SIG-M5 (cell line): Measurements from ENCODE around the gene ELK4.
A peak's percentile ranks its signal among the peaks of the same experiment; 100 is the strongest.

Experiments
- DNase-seq: peaks from one replicate; lab custom pipeline; 2025; lab: John Stamatoyannopoulos, UW

The ELK4 gene

GRCh38 chr1:205631768-205632668, at the start of gene ELK4:
Gene ELK4, minus strand, starts transcription at chr1:205632011. Its CDS starts 8,129 bp downstream, at chr1:205623882.
- DNase-seq: peak; percentile 85

- DNase-seq: no peak
Observed at GRCh38 chr1:205681364-205681763, 49.6 kb upstream of the ELK4 start.

GRCh38 chr1:205680073-205680851, 48.5 kb upstream of the ELK4 start, which contains the start of gene SLC45A3:
Gene SLC45A3, minus strand, starts transcription at chr1:205680509. Its CDS starts 15,853 bp downstream, at chr1:205664656.
- DNase-seq: no peak

GRCh38 chr1:205678286-205679111, 46.7 kb upstream of the ELK4 start:
- DNase-seq: no peak

GRCh38 chr1:205677167-205677566, 45.4 kb upstream of the ELK4 start:
- no peak for DNase-seq

DNA sequence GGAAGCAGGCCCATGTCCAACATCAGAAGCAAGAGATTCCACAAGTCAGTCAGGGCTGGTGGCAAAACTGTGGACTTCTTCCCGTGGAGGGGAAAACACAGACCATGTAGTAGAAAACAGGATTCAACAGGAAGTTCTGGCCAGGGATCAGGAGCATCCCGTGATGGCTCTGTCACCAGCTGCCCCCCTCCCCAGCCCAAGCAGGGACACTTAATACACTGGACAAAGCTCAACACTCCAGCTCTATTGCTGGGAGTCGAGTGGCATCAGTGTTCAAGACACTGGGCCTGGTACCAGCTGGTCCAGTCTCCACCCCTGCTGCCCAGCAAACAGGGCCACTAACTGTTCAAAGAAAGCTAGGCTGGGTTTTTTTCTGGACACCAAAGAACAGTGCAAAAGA, 44.8 kb upstream of the ELK4 start:
- DNase-seq: no peak

DNA sequence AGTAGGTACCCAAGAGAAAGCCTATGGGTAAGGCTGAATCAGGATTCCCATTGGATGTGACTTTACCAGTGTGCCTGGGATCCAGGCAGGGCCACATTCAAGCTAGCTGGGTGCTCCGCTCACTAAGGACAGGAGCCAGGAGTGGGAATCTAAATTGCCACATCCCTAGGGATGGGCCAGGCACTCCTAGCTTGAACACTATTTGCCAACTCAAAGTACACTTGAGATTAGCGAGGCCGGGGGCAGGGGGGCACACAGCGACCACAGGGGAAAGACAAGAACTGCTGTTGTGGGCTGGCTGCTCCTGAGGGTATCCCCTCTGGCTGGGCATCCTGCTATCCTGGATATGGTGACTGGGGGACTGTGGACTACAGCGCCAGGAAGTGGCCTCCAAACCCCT, 44.2 kb upstream of the ELK4 start:
- DNase-seq: no peak

DNA sequence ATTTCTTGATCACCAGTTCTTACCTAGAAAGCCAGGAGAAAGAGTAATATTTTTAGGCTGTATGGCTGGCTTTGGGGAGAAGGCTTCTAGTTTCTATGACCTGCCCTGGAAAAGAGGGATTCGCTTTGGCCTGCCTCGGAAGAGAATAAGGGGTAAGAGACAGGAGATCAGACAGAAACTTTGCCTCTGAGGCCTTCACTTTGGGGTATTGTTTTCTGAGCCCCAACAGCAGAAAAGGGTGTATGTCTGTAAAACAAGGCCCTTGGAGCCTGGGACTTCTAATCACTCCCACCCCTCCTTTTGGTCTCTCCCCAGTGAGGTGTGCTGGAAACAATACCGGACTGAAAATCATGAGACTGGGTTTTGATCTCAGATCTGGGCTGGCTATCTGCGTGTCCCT, 43.4 kb upstream of the ELK4 start:
- no peak for DNase-seq

- no peak for DNase-seq
Observed at GRCh38 chr1:205672970-205673369, 41.2 kb upstream of the ELK4 start.

DNA sequence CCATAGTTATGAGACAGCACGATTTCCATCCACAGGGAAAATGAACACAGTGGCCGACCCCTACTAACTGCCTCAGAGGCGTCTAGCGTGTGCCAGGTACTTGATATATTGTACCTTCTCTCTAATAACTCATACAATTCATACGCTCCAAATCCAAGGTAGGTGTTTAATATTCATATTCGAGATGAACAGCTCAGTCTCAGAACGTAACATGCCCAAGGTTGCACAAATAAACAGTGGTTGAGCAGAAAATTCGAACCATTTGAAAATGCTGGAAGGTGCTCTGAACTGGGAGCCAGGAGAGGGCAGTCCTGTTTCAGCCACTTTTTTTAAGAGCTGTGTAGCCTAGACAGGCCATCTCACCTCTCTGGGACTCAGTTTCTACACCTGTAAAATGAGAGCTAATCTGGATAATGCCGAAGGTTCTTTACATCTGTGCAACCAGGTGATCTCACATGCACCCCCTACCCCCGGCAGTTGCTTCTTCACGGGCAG, 40.6 kb upstream of the ELK4 start:
- DNase-seq: no peak

DNA sequence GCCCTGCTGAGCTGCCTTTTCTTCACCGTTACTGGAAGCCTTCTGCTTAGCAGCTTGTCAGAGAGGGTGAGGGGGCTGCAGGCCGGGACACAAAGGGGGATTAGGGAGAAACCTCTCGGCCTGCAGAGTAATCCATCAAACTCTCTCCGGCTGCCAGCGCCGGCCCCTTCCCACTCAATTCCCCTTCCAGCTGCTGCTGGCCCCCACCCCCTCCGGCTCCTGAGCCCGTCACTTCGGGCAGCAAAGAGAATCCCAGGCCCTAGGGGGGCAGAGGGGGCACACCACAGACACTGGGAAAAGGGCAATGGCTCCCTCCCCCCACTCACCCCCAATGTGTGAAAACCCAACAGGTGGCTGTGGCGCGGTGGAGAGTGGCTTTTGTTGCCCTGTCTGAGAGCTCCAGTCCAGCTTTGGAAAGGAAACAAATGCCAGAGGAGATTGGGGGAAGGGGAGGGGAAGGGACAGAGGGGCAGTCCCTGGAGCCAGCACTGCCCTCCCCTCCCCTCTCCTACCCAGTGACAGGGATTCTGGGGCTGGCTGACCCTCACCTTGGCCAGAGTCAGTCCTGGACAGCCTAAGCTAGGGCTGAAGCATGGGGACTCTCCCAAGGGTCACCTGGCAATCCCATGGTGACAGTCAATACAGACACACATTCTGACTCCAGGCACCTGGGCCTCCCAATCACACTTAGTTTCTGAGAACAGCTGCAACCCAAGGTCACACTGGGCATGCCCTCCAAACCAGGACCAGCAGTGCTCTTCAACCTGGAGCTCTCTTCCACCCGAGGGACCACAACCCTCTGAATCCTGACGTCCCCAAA, 39.0 kb upstream of the ELK4 start:
- no peak for DNase-seq

DNA sequence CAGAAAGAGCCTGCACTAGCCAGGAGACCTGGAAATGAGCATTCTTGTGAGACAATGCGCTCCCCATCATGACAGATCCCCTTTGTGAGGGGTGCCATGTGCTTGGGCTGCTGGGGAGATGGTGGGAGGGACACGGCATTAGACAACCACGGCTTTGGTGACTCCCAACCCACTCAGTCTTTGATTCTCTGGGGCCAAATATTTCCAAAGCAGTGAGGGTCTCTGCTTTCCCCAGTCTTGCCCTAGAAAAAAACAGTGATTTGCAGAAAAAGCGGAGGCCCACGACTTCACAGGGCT, 38.3 kb upstream of the ELK4 start:
- DNase-seq: no peak

- DNase-seq: no peak
Observed at GRCh38 chr1:205669341-205670149, 37.7 kb upstream of the ELK4 start.

DNA sequence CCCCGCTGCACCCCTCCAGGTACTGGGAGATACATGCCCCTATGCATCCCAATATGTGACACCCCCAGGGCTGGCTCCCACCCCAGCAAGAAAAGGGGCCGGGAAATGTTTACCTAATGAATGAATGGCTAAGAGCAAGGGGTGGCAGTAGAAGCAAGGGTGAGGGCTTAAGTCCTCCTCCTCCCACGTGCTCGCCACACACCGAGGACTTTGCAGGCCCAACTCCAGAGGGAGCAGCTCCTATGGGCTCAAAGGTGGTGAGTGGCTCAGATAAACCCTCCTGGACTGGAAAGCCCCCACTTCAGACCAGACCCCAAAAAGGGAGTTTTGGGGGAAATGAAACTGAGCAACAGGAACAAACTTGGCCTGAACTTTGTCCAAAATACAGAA, 37.1 kb upstream of the ELK4 start:
- DNase-seq: no peak

DNA sequence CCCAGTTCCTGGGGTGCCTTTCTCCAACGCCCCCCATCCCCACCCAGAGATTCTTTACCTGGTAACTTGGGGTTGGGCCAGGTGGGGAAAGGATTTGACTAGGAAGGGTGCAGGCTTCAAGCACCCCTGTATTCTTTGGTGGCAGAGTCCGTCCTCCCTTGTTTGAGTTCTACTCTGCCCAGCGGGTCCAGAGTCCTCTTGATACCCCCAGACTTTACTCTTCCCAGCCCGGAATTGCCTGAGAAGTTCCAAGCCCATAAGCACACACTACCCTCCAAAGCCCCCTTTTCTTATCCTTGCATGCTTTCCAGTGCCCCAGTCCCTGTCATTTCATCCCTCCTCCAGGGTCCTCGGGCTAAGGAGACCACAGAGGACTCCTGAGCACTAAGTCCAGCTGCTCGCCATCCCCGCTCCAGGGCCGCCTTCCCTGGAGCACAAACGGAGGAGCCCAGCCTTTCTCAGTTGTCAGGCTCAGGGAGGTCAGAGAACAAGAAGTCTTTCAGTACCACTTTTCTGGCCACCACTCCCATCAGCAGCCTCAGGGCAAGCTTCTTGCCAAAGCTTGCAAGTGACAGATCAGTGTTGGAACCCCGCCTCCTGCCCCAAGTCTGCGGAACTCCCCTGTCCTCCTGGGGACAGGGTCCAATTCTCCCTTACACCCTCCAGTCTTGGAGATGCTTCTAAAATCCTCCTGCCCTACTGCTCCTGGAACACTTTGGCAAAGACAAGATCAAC, 36.3 kb upstream of the ELK4 start:
- no peak for DNase-seq

GRCh38 chr1:205666372-205667166, 34.8 kb upstream of the ELK4 start:
- DNase-seq: no peak

- no peak for DNase-seq
Observed at GRCh38 chr1:205665201-205666045, 33.6 kb upstream of the ELK4 start.
